NCI-H446 treated with DMSO at 0.1 percent for 48 hours (cell line): ENCODE results near the gene DRICH1.
"Not testable (repeated sequence)": the region's sequence is repeated elsewhere in the genome, so short reads cannot be mapped to it uniquely, and the experiment has no call there.

Source experiments
- DNase-seq: peaks from one replicate; lab custom pipeline; 2025; lab: John Stamatoyannopoulos, UW

The DRICH1 gene

DNA sequence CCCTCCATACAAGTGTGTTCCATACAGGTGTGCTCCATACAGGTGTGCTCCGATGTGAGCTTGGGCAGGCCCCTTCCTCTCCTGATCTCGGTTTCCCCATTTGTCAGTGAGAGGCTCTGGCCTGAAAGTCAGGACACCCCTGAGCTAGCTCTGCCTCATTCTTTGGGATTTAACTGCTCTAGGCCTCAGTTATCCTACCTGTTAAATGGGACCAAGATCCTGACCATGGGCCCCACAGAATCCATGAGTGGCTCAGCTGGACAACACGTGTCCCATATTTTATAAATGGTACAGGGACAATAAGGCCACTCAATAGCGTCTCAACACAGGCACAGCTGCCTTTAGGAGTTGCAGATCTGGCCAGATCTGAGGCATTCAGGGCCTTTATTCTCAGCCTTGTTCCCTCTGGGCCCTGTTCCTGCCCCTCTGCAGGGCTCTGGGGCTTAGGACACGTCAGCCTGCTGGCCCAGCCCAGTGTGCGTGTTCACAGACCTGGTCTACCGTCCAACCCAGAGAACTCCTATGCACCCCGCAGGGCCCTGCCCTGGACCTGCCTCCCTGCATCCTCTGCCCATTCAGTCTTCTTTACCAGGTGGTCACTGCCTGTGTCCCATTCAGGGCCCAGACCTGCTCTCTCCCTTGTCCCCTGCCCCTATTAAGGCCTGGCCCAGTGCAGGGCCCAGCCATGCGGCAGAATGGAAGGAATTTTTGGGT is 33.2 kb downstream of the DRICH1 start:
- no peak for DNase-seq

DNA sequence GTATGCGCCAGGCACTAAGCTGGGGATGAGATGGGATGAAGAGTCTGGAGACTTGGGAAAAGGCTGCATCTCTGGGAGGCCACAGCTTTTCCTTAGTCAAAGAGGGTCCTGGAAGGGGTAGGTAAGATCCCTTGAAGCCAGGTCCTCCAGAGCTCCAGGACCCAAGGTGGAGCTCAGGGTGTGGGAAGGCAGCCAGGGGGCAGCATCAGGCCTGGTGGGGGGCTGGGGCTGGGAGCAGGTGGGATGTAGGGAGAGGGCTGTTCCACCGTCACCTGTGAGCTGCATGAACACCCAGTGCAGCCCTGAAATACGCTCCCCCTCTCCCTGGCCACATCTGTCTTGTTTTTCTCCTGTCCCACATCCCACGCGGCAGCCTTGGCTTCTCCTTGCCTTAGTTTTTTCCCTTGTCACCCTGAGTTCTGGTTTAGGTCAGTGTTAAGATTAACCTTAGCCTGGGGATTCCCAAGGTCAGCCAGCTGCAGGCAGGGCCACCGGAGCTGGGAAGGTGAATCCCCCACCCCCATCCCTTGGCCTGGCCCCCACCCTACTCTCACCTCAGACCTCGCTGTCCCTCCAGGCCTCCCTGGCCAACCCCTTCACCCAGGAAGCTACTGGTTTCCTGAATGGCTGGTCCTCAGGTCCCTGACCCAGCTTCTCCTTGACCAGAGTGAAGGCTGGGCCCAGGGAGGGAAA is 34.4 kb downstream of the DRICH1 start:
- DNase-seq: not testable (repeated sequence)

DNA sequence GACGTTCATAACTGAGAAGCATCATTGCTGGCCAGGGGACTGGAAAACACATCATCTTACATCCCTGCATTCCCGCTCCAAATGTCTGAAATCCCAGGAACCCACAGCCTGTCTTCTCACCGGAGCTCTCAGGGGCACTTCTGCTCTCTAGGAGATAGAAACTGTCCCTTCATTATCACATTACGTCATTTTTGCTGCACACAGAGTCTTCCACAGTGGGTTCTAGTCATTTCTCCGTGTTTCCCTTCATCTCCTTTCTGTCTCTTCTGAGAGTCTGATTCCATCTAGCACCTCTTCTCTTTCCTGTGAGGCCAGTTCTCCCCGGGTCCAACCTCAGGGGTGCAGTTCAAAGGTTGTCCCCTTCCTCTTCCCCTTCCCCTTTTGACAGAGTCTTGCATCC is 36.2 kb downstream of the DRICH1 start:
- not testable (repeated sequence) for DNase-seq

DNA sequence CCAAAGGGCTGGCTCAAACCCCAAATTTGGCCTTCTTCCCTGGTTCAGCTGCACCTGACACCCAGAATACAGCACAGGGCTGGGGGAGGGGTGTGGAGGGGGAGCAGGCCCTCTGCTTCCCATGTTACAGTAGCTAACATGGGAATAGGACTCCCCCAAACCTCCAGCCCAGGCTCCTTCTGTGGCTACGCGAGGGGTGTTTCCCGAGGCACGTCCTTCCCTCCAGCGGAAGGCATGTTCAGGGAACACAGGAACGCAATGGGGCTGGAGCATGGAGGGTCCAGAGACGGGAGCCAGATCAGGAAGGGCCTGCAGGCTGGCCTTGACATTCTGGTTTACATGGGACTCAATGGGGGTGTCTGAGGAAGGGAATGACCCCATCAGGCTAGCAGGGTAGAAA is 40.3 kb downstream of the DRICH1 start:
- DNase-seq: no peak

DNA sequence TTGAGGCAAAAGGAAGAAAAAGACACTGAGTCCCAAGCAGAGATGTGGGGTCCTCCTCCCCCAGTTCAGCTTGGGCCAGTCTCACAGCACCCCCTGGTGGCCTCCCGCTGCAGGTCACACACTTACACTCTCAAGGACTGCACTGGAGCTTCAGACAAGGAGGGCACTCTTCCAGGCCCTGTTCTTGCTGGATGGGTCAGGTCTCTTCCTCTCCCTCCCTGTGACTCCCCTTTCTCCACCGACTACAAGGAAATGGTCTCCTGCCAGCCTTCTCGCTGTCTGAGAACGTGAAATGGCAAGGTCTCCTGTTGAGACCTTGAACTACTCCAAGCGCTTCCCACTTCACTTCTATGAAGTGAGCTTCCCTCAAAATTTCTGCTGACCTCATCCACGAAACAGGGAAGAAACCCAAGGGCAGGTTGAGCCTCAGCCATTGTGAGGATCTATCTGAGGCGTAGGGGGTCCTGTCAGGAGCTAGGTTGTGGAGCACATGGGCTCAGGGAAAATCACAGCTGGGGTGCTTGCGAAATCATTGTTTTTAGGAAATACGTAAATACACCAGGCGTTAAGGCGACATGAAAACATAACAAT is 40.8 kb downstream of the DRICH1 start:
- peak; percentile 11 for DNase-seq

DNA sequence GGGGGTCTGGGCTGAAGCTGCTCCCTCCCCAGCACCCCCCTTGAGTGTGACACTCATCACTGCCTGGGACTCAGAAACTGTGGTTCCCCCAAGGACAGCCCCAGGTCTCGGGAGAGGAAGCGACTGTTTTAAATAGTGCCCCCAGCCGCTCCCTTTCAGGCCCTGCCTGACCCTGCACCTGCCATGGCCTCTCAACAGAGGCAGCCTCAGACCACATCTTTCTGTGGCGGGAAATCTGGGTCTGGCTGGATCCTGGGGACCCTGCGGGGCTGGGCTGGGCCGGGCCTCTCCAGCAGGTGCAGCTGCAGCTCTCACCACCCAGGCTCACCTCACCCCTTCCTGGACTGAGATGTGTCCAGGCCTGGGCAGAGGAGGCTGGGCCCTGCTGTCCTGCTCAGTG is 48.3 kb downstream of the DRICH1 start:
- DNase-seq: no peak

DNA sequence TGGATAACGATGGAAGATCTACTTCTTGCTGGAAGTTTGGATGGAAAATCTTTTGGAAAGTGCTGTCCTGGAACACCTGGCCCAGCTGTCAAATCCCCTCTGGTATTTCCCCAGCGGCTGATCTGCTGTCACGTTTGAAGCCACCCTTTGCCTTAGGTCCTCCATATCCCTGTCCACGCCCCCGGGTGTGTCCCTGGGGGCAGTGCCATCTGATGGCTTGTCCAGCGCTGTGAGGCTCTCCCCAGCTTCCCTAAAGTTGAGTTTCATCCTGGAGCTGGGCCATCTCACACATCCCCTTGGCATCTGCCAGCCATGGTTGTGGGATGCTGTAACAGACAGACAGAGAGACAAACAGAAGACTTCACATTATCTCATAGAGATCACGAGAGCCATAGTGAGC is 49.0 kb downstream of the DRICH1 start:
- DNase-seq: no peak

DNA sequence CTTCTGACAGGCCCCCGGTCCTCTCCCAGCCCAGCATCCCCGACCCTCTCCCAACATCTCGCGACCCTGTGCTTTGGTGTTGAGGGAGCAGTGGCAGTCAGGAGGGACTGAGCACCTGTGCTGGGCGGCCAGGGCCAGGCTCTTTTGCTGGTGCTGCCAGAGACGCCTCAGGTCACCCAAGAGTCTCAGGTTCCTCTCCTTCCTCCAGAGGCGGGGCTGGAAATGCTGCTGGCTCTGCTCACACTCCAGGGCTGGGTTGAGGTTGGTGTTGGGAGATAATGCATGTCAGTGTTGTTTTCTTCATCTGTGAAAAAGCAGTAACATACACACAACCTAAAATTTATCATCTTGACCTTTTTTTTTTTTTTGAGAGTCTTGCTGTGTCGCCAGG is 50.9 kb downstream of the DRICH1 start:
- no peak for DNase-seq

DNA sequence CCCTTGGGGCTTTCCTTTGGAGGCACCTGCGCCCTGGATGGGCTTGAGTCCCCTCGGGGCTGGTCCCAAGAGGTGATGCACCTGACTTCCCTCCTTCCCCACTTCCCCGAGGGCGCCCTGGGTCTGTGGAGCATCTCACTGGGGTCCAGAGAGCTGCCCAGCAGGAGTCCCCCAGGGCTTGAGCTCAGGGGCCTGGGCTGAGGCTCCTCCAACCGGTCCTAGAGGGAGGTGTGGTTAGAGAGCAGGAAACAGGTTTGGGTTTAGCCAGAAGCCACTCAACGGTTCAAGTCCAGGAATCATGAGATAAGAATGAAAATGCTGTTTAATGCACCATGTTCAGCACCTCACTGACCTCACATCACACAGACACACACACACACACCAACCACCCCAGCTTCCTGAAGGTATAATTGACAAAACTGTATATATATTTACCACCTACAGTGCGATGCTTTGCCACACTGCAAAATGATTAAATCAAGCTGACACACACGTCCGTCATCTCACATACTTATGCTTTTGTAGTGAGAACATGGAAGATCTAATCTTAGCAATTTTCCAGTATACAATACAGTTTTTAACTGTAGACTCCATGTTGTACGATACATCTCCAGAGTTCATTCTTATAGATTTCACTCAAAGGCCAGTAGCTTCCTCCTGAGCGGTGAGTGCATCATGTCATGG is 51.4 kb downstream of the DRICH1 start:
- no peak for DNase-seq

DNA sequence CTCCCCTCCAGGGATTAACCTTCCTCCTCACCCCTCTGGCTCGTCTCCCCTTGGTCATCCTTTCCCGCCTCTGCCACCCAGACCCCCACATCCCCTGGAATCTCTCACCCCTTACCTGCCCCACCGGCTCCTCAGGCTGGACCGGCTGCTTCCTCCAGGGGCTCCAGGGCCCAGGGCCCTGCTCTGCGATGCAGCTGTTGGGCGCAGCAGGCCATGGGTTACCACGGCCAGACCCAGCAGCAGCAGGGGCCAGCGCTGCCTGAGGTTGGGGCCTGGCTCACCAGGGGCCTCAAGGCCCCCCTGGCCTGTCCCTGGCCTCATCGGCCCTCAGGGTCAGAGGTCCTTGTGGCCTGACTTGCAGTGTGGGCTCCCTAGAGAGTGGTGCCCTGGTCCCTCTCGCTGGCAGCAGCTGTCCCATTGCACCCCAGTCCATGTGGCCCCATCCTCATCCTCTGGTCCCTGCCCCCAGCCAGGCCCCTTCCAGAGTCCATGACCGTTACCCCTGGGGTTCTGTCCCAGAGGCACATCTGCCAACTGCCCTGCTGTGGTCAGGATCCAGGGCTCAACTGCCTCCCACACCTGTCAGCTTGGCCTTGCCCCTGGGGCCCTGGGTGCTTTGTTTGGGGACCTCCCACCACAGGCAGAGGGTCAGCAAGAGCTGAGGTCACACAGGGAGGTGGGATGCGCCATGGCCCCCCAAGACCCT is 52.1 kb downstream of the DRICH1 start, which contains the start of gene IGLL1:
Gene IGLL1 (minus strand): TSS at position 421 of the 706 bp plus-strand sequence. CDS start 100 bp downstream, at position 321.
- DNase-seq: no peak

DNA sequence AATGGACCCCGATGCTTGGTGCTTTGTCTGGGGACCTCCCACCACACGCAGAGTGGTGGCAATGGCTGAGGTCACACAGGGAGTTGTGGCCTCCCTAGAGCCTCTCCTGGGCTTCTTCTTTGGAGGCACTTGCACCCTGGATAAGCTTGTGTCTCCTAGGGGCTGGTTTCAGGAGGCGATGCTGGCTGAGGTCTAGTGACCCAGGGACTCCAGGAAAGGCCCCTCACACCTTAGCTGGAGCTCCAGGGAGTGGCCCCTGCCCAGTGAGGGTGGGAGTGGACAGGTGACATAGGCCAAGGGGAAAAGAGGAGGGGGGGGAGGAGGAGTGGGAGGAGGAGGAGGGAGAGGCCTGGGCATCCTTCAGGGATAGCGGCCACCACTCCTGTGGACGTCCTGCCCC is 52.8 kb downstream of the DRICH1 start:
- no peak for DNase-seq

DNA sequence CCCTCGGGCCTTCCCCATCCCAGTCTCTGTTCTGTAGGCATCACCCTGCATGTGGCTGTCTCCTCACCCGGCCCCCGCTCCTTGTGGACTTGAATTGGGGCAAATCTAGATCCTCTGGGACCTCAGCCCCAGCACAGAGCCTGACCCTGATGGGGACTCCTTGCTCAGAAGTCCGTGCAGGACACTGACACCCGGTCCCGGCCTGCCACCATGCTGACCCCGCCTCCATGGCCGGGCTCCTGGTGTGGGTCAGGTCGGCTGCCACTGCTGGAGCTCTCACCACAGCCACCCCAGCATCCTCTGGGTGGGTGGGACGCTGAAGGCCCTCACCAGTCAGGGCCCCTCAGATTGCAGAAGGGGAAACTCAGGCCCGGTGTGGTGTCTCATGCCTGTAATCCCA is 53.8 kb downstream of the DRICH1 start:
- DNase-seq: no peak

DNA sequence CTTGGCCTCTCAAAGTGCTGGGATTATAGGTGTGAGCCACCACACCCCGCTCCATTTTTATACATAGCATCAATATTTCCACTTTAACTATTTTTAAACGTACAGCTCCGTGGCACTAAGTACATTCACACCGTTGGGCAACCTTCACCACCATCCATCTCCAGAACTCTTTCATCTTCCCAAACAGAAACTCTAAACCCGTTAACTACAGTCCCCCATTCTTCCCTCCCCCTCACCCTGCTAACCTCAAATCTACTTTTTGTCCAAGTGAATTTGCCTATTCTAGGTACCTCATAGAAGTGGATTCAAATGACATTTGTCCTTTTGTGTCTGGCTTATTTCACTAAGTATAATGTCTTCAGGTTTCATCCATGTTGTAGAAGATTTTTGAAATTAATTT is 55.4 kb downstream of the DRICH1 start:
- no peak for DNase-seq

DNA sequence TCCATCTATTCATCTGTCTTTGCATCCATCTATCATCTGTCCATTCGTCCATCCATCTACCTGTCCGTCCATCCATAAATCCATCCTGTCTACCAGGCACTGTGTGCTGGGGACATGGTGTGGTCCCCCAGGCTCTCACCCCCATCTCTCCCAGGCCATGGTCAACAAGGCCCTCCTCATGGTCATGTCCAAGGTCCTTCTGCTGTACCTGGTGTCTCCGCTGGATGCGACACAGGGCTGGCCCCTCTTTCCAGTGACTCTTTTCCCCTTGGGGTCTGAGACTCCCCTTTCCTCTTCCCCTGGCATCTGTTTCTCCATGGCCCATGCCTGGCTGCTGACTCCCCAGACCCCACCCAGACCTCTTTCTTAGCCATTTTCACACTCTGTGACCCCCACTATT is 56.5 kb downstream of the DRICH1 start:
- DNase-seq: no peak

DNA sequence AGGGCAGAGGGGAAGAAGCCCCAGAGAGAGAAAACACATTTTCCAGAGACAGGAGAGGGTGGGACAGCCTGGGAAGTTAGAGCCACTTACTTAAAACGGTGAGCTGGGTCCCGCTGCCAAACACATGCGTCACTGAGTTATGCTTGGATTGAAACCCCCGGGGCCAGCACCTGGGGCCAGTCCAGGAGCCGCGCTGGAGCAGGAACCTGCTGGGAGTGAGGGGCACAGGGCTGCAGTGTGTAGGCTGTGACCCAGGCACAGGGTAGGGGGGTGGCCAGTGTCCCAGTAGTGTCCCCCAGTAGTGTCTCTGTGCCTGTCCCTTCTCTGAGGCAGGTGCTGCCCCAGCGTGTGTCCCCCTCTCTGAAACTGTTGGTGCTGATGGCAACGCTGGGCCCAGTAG is 57.2 kb downstream of the DRICH1 start:
- no peak for DNase-seq

DNA sequence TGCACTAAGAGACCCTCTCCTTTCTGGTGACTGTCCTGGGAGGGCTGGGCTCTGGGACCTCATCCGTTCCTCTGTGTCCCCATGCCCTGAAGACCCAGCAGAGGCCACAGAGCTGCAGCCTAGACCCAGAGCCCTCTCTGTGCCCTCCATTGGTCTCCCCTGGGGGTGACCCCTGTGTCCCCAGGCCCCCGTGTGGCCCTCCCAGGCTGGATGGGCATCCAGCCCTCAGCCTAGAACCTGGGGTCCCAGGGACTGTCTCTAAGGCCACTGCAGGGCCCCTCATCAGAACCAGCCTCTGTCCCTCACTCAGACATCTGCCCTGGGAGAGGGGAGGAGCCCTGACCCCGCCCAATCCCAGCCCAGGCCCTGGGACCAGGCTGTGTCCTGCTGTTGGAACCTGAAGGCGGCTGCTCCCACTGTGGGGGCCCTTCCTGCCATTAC is 57.7 kb downstream of the DRICH1 start:
- DNase-seq: no peak

DNA sequence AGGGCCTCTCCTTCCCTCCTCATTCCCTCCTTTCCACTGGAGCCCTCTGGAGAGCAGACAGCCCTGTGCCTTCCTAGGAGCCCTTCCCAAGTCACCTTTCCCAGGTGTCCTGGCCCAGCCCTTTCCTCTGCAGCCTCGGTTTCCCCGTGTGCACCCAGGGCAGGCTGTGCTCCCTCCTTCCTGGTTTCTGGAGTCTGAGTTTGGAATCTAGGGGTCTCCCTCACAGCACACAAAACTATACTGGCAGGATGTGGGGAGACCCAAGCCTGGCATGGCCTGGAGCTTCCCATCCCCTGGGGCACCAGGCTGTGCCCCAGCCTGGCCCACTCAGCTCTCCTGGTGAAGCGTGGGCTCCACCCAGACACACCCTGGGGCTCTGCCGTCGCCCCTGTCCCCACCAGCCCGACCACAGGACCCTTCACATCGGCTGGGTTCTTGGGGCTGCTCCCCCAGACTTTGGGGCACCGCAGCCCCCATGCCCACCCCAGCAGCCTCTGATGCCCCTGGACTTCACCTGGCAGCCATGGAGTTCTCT is 58.4 kb downstream of the DRICH1 start:
- not testable (repeated sequence) for DNase-seq

DNA sequence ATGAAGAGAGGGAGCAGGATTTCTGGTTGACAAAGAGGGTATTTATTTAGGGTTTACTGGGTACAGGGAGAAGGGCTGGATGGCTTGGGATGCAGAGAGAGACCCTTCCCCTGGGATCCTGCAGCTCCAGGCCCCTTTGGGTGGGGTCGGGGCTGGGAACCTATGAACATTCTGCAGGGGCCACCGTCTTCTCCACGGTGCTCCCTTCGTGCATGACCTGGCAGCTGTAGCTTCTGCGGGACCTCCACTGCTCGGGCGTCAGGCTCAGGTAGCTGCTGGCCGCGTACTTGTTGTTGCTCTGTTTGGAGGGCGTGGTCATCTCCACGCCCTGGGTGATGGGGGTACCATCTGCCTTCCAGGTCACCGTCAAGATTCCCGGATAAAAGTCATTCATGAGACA is 59.0 kb downstream of the DRICH1 start:
- not testable (repeated sequence) for DNase-seq

DNA sequence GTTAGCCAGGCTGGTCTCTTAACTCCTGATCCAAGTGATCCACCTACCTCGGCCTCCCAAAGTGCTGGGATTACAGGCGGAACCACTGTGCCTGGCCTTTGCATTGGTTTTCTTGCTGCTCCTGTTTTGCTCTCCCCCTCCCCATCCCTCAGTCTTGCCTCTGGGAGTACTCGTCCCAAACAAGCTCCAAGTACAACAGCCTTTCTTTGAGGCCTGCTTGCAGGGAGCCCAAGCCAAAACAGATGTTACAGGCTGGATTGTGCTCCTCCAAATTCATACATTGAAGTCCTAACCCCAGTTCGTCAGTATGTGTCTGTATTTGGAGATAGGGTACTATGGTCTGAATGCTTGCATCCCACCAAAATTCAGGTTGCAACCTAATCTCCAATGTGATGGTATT is 60.6 kb downstream of the DRICH1 start:
- no peak for DNase-seq

DNA sequence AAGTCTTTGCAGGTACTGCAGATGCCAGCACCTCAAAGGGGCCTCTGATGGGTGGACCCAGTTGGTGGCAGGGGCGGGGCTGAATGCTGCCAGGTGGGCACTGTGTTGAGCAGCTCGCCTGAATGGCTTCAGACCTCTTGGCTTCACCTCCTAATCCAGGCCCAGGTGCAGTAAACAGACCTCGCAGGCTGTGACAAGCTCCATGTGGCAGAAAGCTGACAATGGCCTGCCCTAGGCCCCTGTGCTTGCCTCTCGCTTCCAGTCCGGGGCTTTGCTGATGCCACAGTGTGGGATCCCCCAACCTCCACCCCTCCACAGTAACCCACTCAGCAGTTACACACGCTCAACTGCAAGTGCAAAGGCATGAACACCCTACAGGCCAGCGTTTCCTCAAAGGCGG is 61.4 kb downstream of the DRICH1 start:
- no peak for DNase-seq

DNA sequence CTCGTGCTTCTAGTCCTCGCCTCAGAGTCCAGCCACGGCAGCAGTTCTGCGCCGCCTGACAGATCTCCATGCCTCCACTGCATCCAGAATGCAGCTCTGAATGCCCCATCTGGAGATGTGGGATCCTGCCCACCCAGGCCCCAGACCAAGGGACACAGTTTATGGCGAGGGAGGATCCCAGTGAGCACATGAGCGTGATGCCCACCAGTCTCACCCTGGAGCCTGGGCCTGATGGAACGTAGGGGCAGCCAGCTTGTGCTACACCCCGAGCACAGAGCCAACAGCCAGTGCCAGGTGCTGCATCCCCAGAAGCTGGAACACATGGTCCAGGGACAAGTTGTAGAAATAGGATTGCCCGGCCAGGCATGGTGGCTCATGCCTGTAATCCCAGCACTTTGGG is 62.4 kb downstream of the DRICH1 start:
- DNase-seq: no peak

DNA sequence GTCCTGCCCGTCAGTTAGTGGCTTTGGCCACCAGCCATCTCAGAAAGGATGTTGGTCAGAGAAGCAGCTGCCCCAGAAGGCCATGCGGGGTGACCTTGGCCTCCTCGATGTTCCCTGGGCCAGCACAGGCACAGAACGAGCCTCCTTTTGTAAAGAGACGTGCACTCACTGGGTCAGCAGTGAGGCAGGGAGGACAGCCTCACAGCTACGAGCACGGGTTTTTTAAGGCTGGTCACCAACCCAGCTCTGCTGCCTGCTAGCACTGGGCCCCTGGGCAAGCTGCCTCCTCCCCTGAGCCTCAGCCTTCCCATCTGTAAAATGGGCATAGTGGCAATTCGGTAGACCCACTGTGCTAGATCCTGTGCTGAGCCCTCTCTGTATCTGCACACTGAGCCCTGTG is 62.8 kb downstream of the DRICH1 start:
- no peak for DNase-seq
